Measurements from ENCODE around the gene AASS. TPM values are rescaled to one million over a fixed set of nuclear protein-coding genes. Genes with fewer than 3 reads are reported as not detected.

Gene AASS
- polyA plus RNA-seq, 4 donors = 35.3 to 74.1 (median 50.3) TPM

DNA sequence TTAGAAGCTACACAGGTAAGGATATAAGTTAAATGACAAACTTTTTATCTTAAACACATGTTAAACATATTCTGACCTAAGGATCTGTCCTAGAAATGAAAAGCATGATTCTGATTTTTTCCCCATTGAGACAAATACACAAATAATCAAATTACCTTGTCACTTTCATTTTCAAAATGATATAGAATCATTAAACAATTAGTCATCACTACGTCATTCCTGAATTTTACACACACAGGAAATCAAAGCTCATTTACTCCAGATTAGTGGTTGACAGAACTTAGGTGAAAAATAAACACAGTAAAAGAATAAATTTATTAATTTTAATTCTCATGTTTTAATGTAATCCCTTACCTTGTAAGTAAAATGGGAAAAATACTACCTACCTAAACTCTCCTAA lies 89.0 kb downstream of the AASS start:
- DNase-seq (ENCODE audit: low read depth in 4 of 4, low spot score in 2 of 4) = no peak

DNA sequence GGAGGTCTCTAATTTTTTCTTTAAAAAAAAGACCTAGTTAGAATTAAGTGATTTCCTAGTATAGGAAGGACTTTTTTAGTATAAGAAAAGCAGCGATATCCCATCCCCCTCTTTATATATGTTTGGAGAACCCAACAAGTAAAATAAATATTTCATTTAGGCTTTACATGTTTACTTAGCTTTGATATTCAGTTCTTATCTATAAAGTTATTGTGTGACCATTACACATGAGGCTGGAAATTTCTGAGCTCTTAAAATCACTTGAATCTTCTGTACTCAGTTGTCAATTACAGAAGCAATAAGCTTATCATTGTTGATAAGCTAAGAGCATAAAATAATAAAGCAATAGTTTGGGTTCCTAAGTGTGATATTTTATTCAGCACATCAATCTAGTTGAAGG lies 89.7 kb downstream of the AASS start:
- DNase-seq (ENCODE audit: low read depth in 4 of 4, low spot score in 2 of 4) = no peak

DNA sequence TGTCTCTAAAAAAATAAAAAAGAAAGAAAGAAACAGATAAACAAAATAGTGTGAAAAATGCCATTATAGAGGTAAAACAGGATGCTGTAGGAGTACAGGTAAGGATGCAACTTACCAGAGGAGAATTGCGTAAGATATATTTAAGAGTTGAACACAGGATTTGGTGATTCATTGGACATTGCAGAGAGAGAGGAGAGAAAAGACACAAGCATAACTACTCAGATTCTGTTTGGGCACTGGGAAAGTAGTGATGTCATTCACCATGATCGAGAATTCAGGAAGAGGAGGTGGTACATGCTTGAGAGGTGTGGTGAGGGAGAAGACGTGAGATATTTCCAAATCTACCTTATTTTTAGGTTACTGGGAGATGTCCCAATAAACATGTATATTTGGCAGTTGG lies 97.6 kb downstream of the AASS start:
- DNase-seq (ENCODE audit: low read depth in 4 of 4, low spot score in 2 of 4) = no peak

DNA sequence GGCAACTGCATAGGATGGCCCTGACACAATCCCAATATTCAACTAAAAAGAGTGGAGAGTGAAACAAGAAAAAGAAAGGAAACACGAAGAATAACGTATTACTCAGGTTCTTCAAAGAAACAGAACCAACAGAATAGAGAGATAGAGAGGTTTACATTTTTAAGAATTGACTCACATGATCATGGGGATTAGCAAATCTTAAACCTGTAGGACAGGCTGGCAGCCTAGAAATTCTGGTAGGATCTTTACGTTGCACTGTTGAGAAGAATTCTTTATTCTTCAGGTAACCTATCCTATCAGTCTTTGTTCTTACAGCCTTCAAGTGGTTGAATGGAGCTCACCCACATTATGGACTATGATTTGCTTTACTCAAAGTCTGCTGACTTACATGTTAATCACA lies 103.9 kb downstream of the AASS start:
- DNase-seq (ENCODE audit: low read depth in 4 of 4, low spot score in 2 of 4) = no peak

DNA sequence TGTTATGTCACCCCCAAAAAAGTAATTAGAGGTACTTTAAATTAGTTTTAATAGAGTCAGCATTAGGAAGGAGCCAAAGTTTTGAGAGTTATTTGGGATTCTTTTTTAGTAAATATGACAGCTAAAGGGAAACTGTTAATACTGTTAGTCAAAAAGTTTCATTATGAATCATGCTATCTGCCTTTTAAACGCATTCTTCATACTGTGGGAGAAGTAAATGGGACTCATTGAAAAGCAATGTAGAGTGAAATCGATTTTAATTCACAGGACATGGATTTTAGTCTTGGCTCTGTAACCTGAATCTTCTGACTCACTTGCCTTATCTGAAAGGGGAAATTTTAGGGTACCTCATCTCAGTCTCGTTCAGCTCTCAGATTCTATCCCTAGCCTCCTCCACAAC lies 105.1 kb downstream of the AASS start:
- DNase-seq (ENCODE audit: low read depth in 4 of 4, low spot score in 2 of 4) = no peak

DNA sequence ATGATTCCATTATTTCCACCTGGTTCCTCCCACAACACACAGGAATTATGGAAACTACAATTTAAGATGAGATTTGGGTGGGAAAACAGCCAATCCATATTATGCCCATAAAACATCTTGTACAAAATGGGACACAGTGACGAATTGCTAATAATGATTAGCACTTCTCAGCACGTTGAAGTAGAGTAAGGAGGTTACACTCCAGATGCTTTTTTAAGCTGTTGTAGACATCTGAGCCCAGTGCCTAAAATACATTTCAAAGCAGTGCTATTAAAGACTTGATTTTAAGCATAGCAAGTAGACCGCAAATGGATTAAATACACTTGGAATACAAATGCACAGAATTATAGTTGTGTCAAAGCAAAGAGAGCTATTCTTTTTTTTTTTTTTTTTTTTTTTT lies 105.9 kb downstream of the AASS start:
- no peak for DNase-seq (ENCODE audit: low read depth in 4 of 4, low spot score in 2 of 4)

DNA sequence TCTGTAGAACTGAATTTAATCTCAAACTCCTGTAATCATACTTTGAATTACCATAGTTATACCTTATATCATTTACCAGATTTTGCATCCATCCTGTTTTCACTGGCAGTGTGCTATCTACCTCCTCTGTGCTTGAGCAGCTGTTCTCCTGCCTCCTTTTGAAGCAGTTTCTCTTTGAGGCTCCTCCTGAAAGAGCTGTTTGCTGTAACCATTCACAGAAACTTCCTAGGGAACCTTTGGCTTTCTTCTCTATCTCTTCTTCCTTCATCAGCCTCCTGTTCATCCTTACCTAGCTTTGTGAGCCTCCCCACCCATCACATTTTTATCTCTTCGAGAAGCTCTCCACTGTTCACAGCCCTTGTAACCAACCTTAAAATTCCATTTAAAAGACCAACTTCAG lies 108.2 kb downstream of the AASS start:
- DNase-seq (ENCODE audit: low read depth in 4 of 4, low spot score in 2 of 4) = no peak

DNA sequence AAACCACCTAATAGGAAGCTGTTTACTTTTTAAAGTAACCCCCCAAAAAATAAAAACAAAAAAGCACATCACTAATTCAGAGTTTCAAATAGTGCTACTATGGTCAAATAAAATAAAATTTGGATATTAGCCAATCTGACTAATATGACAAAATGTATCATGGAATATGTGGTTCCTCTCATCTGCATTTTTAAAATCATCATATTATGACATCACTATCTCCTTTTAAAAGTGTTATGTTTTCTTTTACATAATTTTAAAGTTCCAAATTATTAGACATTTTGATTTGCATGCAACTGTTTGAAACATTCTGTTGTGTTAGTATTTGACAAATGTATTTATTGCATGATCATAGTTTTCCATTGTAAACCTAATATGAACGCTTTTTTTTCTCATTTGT lies 110.4 kb downstream of the AASS start:
- DNase-seq (ENCODE audit: low read depth in 4 of 4, low spot score in 2 of 4) = no peak

DNA sequence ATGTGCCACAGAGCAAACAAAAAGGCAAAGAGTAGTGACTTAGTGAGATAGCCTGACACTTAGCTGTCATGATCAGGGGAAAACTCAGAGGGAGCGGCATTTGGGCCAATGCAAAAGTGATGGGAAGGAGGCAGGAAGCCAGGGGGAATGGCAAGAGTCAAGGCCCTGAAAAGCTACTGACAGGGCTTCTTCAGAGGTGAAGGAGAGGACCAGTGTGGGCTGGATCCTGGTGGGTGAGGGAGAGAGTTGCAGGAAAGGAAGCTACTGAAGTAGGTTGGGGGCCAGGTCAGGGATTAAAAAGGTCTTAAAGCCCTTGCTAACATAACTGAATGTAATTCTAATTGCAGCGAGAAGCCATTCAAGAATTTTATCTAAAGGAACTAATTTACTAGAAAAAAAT lies 117.0 kb downstream of the AASS start:
- no peak for DNase-seq (ENCODE audit: low read depth in 4 of 4, low spot score in 2 of 4)

Other genes starting within 250 kb of the AASS start
- not detected for gene FEZF1, start 160.5 kb upstream of the AASS start, polyA plus RNA-seq (ENCODE audit: insufficient read length in 4 of 4)